Midbrain (tissue), 1 donor: Measurements from ENCODE around the gene MCF2L2.
"Not testable (repeated sequence)": the region's sequence is repeated elsewhere in the genome, so short reads cannot be mapped to it uniquely, and the experiment has no call there.

ENCODE experiments used
- DNase-seq: peaks from one replicate; lab custom pipeline; 2025; lab: John Stamatoyannopoulos, UW

Gene MCF2L2

GRCh38 chr3:183443395-183444385 is 15.3 kb upstream of the MCF2L2 start:
- DNase-seq: no peak

- DNase-seq: no peak
These were observed 14.6 kb upstream of the MCF2L2 start for GRCh38 chr3:183442994-183443393.

GRCh38 chr3:183440521-183440920 is 12.1 kb upstream of the MCF2L2 start:
- DNase-seq: not testable (repeated sequence)

- no peak for DNase-seq
These were observed 11.1 kb upstream of the MCF2L2 start for GRCh38 chr3:183439515-183439914.

- no peak for DNase-seq
These were observed 10.3 kb upstream of the MCF2L2 start for GRCh38 chr3:183438735-183439134.

- no peak for DNase-seq
These were observed 9.5 kb upstream of the MCF2L2 start for GRCh38 chr3:183437666-183438564.

- DNase-seq: no peak
These were observed 8.6 kb upstream of the MCF2L2 start for GRCh38 chr3:183437061-183437460.

GRCh38 chr3:183435661-183436060 is 7.2 kb upstream of the MCF2L2 start:
- no peak for DNase-seq

- no peak for DNase-seq
These were observed 6.6 kb upstream of the MCF2L2 start for GRCh38 chr3:183434992-183435391.

GRCh38 chr3:183434503-183434902 is 6.1 kb upstream of the MCF2L2 start:
- DNase-seq: no peak

GRCh38 chr3:183430325-183430957 is 2.0 kb upstream of the MCF2L2 start:
- no peak for DNase-seq

GRCh38 chr3:183427876-183428446 is 458 bp downstream of the MCF2L2 start:
- peak; percentile 78 for DNase-seq

GRCh38 chr3:183427196-183427875 is 1.1 kb downstream of the MCF2L2 start:
- DNase-seq: peak; percentile 9

- DNase-seq: not testable (repeated sequence)
These were observed 9.6 kb downstream of the MCF2L2 start for GRCh38 chr3:183418807-183419206.

- DNase-seq: no peak
These were observed 17.1 kb downstream of the MCF2L2 start for GRCh38 chr3:183411216-183411922.

- no peak for DNase-seq
These were observed 17.7 kb downstream of the MCF2L2 start for GRCh38 chr3:183410759-183411158.

- no peak for DNase-seq
These were observed 18.1 kb downstream of the MCF2L2 start for GRCh38 chr3:183410280-183410679.

GRCh38 chr3:183409219-183409618 is 19.2 kb downstream of the MCF2L2 start:
- DNase-seq: no peak

GRCh38 chr3:183401678-183402077 is 26.7 kb downstream of the MCF2L2 start:
- no peak for DNase-seq

- no peak for DNase-seq
These were observed 28.1 kb downstream of the MCF2L2 start for GRCh38 chr3:183400352-183400751.
